Heart right ventricle (tissue), 16 donors: ENCODE measurements around the gene CRTAP. TPM values are rescaled to one million over a fixed set of nuclear protein-coding genes. Genes with fewer than 3 reads are reported as not detected.
"Not testable (repeated sequence)": the region's sequence is repeated elsewhere in the genome, so short reads cannot be mapped to it uniquely, and the experiment has no call there.

Experiments used
- ATAC-seq, 8 donors: fragments of 200-7000 bp; cut with Tn5 transposase; one replicate each; pipeline ENCODE4 v1.9.1; 2020; ENCODE audit warnings: mild to moderate bottlenecking in 8 of 8, moderate library complexity in 8 of 8, moderate number of reproducible peaks in 1 of 8
- DNase-seq, 2 donors: peaks; one replicate each; pipeline ENCODE4 v3.0.0-alpha.2; 2020
- H3K27ac ChIP-seq, 10 donors: fragments of 200-600 bp; sonication (generic) in 2 of 10; one replicate each; pipeline versions ENCODE4 v1.5.0 to v1.8.0; 2020 to 2022; ENCODE audit warnings: mild to moderate bottlenecking in 3 of 10
- H3K27me3 ChIP-seq, 7 donors: fragments of 200-600 bp; one replicate each; pipeline ENCODE4 v1.8.0; 2021 to 2022; ENCODE audit warnings: mild to moderate bottlenecking in 2 of 7
- H3K36me3 ChIP-seq, 9 donors: fragments of 200-600 bp; sonication (generic) in 1 of 9; one replicate each; pipeline versions ENCODE4 v1.5.0 to v1.8.0; 2020 to 2022; ENCODE audit warnings: mild to moderate bottlenecking in 2 of 9
- H3K4me1 ChIP-seq, 9 donors: fragments of 200-600 bp; sonication (generic) in 1 of 9; one replicate each; pipeline versions ENCODE4 v1.5.0 to v1.8.0; 2020 to 2022; ENCODE audit warnings: mild to moderate bottlenecking in 4 of 9
- H3K4me3 ChIP-seq, 10 donors: fragments of 200-600 bp; sonication (generic) in 2 of 10; one replicate each; pipeline versions ENCODE4 v1.5.0 to v1.8.0; 2020 to 2022; ENCODE audit warnings: mild to moderate bottlenecking in 7 of 10, moderate library complexity in 2 of 10
- H3K9me3 ChIP-seq, 11 donors: fragments of 200-600 bp in 10 of 11; sonication (generic) in 2 of 11; one replicate each; pipeline versions ENCODE4 v1.5.0 to v1.8.0; 2013 to 2022; ENCODE audit warnings: mild to moderate bottlenecking in 2 of 11, control low read depth in 1 of 11, moderate library complexity in 1 of 11
- WGBS, 2 donors: extraction: QIAGEN DNeasy Blood & Tissue Kit; methylation state at CpG; one replicate each; pipeline ENCODE4 v1.1.7; 2013; ENCODE audit warnings: inconsistent platforms in 1 of 2; 5-methylcytosine and 5-hydroxymethylcytosine counted together
- intact Hi-C, 10 donors: fragments of 100-400 bp; cut with DNase I; formaldehyde crosslinking; loops; one replicate each; pipeline versions ENCODE4 v1.11.1 to v1.14.2; 2022
- polyA plus RNA-seq, 2 donors: library from polyadenylated mRNA; stranded (reverse); fragments of 200-250 nt; gene quantifications; one replicate each; pipeline ENCODE4 v1.2.3, GENCODE V29; 2013
- total RNA-seq, 10 donors: library from RNA; stranded (reverse); fragmentation: NEBNext Ultra II Directional in 3 of 10; extraction: Animal tissue kit (Norgen Biotek cat#: 25700) in 3 of 10; gene quantifications; one replicate each; pipeline versions ENCODE4 v1.2.1 to v1.2.4, GENCODE V29; 2021 to 2023
- TF ChIP-seq, protein P1 (sequence below), 9 donors: fragments of 200-600 bp; sonication (generic) in 2 of 9; IDR thresholded peaks; one replicate each; pipeline versions ENCODE4 v1.5.0 to v1.8.0; 2021 to 2022; ENCODE audit warnings: antibody characterized with exemption in 9 of 9, mild to moderate bottlenecking in 5 of 9, moderate library complexity in 1 of 9
- donor health status: Arrhythmogenic right ventricular cardiomyopathy.
- donor health status: ischemic (EF 13 %, LVEDD 7.1; RV severe dilation, severe dysfunction).
- donor health status: healthy with polysubstance abuse.
- donor health status: DM: no; HTN: yes; CAD: no.
- donor health status: DM: no; HTN: no; CAD: no.
- donor health status: ischemic (EF 25% LVEDD 6.9; RV normal size, moderate dysfunction).
- donor health status: ischemic (EF 25% LVEDD 5.7; RV mildly dilated, moderate dysfunction).
- donor health status: healthy.
- donor health status: DM: yes; HTN: yes; CAD: no.
- donor health status: Ischemic cardiomyopathy.
- donor health status: ischemic (EF 35%, LVEDD 5.7; RV mildly dilated, moderate dysfunction).
- donor health status: nonischemic (EF 11% LVEDD 7.7; RV severe dilation, severe dysfunction).
- donor health status: DM: yes; HTN: yes; CAD: no.
- donor health status: PGD.
- donor health status: ischemic (EF 29% LVEDD 5.4; RV normal size, mild dysfunction).
- donor health status: nonischemic (EF 23%, LVEDD 6.1; RV moderate dilation, normal function).

The CRTAP gene
- total and polyA plus RNA-seq, 12 donors = 17.5 to 120 (median 87.2) TPM

DNA sequence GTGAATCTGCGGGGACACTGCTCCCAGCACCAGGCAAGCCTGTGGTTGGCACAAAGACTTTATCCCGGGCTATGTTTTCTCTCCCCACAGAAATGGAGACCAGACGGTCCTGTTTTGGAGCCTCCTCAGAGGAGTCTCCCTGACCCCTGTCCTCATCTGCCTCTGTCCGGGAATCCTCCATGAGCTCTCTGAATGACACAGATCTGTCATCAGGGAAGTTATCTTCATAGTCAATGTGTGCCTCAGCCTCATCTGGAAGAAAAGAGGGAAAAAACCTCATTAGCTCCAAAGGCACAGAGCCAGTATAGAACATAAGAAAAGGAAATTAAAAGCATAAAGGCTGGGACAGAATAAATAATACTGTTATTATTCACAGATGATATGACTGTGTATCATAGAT lies 40.0 kb downstream of the CRTAP start:
- Histone ChIP-seq H3K4me1 (peaks cover 0 to 11% (median 0%) of the 10 kb centered on the region in 9 donors), H3K27me3 (no peaks in the 10 kb centered on the region), H3K27ac (no peak overlapping the region), H3K4me3 (no peak overlapping the region), H3K36me3 (no peaks in the 10 kb centered on the region), H3K9me3 (no peaks in the 10 kb centered on the region)
- 89% methylated on average over 4 of the region's 4 CpGs for WGBS, 2 donors
- TF ChIP-seq, protein P1, sequence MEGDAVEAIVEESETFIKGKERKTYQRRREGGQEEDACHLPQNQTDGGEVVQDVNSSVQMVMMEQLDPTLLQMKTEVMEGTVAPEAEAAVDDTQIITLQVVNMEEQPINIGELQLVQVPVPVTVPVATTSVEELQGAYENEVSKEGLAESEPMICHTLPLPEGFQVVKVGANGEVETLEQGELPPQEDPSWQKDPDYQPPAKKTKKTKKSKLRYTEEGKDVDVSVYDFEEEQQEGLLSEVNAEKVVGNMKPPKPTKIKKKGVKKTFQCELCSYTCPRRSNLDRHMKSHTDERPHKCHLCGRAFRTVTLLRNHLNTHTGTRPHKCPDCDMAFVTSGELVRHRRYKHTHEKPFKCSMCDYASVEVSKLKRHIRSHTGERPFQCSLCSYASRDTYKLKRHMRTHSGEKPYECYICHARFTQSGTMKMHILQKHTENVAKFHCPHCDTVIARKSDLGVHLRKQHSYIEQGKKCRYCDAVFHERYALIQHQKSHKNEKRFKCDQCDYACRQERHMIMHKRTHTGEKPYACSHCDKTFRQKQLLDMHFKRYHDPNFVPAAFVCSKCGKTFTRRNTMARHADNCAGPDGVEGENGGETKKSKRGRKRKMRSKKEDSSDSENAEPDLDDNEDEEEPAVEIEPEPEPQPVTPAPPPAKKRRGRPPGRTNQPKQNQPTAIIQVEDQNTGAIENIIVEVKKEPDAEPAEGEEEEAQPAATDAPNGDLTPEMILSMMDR (IDR thresholded peaks at IDR 0.05) = no peak
- intact Hi-C loops = no loop called here
- no peak for DNase-seq
- no peak for ATAC-seq

DNA sequence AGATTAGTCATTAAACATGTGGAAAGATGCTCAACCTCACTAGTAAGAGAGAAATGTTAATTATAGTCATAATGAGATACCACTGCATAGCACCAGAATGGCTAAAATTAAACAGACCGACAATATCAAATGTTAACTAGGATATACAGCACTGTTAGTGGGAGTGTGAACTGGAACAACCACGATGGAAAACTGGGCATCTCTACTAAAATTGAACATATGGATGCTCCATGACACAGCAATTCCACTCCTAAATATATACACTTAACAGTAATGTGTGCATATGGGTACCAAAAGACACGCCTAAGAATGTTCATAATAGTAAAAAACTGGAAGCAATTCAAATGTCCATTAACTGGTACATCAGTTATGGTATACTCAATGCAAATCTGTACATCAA lies 41.5 kb downstream of the CRTAP start:
- no peak overlapping the region for H3K4me3 ChIP-seq
- WGBS, 2 donors = 59 to 68% methylated on average over 3 of the region's 3 CpGs
- no peaks in the 10 kb centered on the region for H3K27me3 ChIP-seq
- intact Hi-C loops = no loop called here
- no peaks in the 10 kb centered on the region for H3K36me3 ChIP-seq
- H3K27ac ChIP-seq = no peak overlapping the region
- no peak for DNase-seq
- ATAC-seq = no peak
- peaks cover 0 to 11% (median 0%) of the 10 kb centered on the region in 9 donors for H3K4me1 ChIP-seq
- TF ChIP-seq, protein P1 (IDR thresholded peaks at IDR 0.05) = no peak
- H3K9me3 ChIP-seq = no peaks in the 10 kb centered on the region

DNA sequence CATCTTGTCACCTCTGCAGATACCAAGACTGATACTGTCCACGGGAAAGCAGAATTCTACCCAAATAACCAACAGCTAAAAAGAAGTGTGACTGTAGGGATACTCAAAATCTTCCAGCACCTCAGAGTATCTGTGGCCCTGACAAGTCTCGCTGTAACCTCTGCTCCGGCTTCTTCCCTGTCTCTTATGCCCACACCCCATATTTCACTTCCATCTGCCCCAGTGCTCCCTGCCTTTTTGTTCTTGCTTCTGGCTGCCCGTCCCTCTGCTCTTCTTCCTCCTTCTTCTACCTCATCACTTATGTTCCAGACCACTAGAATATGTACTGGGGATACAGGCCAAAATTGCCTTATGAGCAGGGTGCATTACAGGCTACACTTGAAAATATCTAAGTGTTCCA lies 45.4 kb downstream of the CRTAP start:
- Histone ChIP-seq H3K9me3 (no peaks in the 10 kb centered on the region), H3K36me3 (no peaks in the 10 kb centered on the region), H3K27ac (no peak overlapping the region), H3K4me1 (peaks cover 0 to 14% (median 0%) of the 10 kb centered on the region in 9 donors), H3K4me3 (no peak overlapping the region), H3K27me3 (no peaks in the 10 kb centered on the region)
- TF ChIP-seq, protein P1 (IDR thresholded peaks at IDR 0.05) = no peak
- DNase-seq (no peak), ATAC-seq (no peak)
- 83 to 89% methylated on average over 4 of the region's 4 CpGs for WGBS, 2 donors
- intact Hi-C loops = no loop called here

DNA sequence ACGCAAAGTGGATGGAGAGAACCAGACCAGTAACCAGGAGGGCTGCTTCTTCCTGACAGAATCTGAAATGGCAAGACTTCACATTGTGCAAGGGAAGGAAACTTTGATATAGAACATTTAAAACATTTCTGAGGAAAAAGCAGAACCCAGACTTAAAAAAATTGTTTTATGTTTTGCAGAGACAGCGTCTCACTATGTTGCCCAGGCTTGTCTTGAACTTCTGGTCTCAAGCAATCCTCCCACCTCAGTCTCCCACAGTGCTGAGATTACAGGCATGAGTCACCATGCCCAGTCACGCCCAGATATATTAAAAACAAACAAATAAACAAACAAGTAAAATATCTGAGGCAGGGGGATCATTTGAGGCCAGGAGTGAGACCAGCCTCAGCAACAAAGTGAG lies 46.2 kb downstream of the CRTAP start:
- H3K27ac ChIP-seq = no peak overlapping the region
- ATAC-seq = no peak

DNA sequence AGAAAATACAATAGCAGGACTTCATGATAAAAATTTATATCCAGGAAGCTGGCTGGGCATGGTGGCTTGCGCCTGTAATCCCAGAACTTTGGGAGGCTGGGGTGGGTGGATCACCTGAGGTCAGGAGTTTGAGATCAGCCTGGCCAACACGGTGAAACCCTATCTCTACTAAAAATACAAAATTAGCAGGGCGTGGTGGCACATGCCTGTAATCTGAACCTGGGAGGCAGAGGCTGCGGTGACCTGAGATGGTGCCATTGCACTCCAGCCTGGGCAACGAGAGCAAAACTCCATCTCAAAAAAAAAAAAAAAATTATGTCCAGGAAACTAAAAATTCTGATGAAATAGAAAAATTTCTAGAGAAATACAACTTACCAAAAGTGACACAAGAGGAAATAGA lies 48.8 kb downstream of the CRTAP start:
- ATAC-seq, intact Hi-C loops, H3K27ac ChIP-seq, H3K27me3 ChIP-seq, DNase-seq, H3K9me3 ChIP-seq, H3K4me3 ChIP-seq, H3K36me3 ChIP-seq: not testable (repeated sequence)
- peaks cover 0 to 12% (median 5%) of the 10 kb centered on the region in 9 donors for H3K4me1 ChIP-seq
- WGBS, 2 donors = 72 to 73% methylated on average over 5 of the region's 5 CpGs

More for the DNA sequence above, 46.2 kb downstream of the CRTAP start:
- DNase-seq = no peak
- WGBS, 2 donors = 84% methylated on average over 3 of the region's 3 CpGs
- Histone ChIP-seq H3K4me3 (no peak overlapping the region), H3K4me1 (peaks cover 0 to 17% (median 0%) of the 10 kb centered on the region in 9 donors), H3K9me3 (no peaks in the 10 kb centered on the region), H3K36me3 (no peaks in the 10 kb centered on the region), H3K27me3 (no peaks in the 10 kb centered on the region)
- TF ChIP-seq, protein P1 (IDR thresholded peaks at IDR 0.05) = no peak
- intact Hi-C loops = no loop called here
